GM19328 (cell line): Measurements from ENCODE around the gene CAVIN1.
A peak's percentile ranks its signal among the peaks of the same experiment; 100 is the strongest.
"Not testable (repeated sequence)": the region's sequence is repeated elsewhere in the genome, so short reads cannot be mapped to it uniquely, and the experiment has no call there.

Source experiments
- ATAC-seq: cut with Tn5 transposase; IDR thresholded peaks from one replicate; pipeline ENCODE4 v1.9.1; 2021; ENCODE audit warnings: mild to moderate bottlenecking, moderate library complexity; ENCODE audit not compliant: unreplicated experiment

Gene CAVIN1

GRCh38 chr17:42406615-42407288, 16.3 kb downstream of the CAVIN1 start:
- no peak for ATAC-seq

- no peak for ATAC-seq
These were observed 17.0 kb downstream of the CAVIN1 start for GRCh38 chr17:42405963-42406495.

GRCh38 chr17:42405076-42405475, 18.0 kb downstream of the CAVIN1 start:
- no peak for ATAC-seq

- ATAC-seq, result no peak
These were observed 18.6 kb downstream of the CAVIN1 start for GRCh38 chr17:42404326-42405055.

- ATAC-seq, result no peak
These were observed 19.9 kb downstream of the CAVIN1 start for GRCh38 chr17:42403150-42403549.

GRCh38 chr17:42402117-42402516, 20.9 kb downstream of the CAVIN1 start:
- ATAC-seq, result no peak

GRCh38 chr17:42400844-42401375, 22.1 kb downstream of the CAVIN1 start:
- ATAC-seq, result not testable (repeated sequence)

GRCh38 chr17:42399948-42400843, 22.9 kb downstream of the CAVIN1 start:
- ATAC-seq, result no peak

- ATAC-seq, result no peak
These were observed 23.9 kb downstream of the CAVIN1 start for GRCh38 chr17:42399121-42399520.

GRCh38 chr17:42395601-42396000, 27.5 kb downstream of the CAVIN1 start:
- not testable (repeated sequence) for ATAC-seq

GRCh38 chr17:42394838-42395237, 28.2 kb downstream of the CAVIN1 start:
- no peak for ATAC-seq

GRCh38 chr17:42392692-42393415, 30.2 kb downstream of the CAVIN1 start:
- no peak for ATAC-seq

- not testable (repeated sequence) for ATAC-seq
These were observed 31.6 kb downstream of the CAVIN1 start for GRCh38 chr17:42391439-42391838.

GRCh38 chr17:42389899-42390298, 33.2 kb downstream of the CAVIN1 start:
- ATAC-seq, result no peak

- no peak for ATAC-seq
These were observed 34.0 kb downstream of the CAVIN1 start for GRCh38 chr17:42389135-42389417.

- peak; percentile 86 for ATAC-seq
These were observed 34.5 kb downstream of the CAVIN1 start, which contains the start of gene STAT3 for GRCh38 chr17:42388381-42389134. Gene STAT3 (minus strand): TSS chr17:42388442. CDS start chr17:42348516, 39,926 bp downstream.

- no peak for ATAC-seq
These were observed 35.2 kb downstream of the CAVIN1 start for GRCh38 chr17:42387661-42388380.

GRCh38 chr17:42386777-42387657, 36.0 kb downstream of the CAVIN1 start:
- ATAC-seq, result no peak
